ENCODE results near the gene RBM33. TPM values are rescaled to one million over a fixed set of nuclear protein-coding genes. Genes with fewer than 3 reads are reported as not detected.

The RBM33 gene
- total and polyA plus RNA-seq, 2 of the 8 experiments (the other 6 are each of a cell fraction or from before 2014, with no cell fraction given) = 16.5 to 64.6 TPM

DNA sequence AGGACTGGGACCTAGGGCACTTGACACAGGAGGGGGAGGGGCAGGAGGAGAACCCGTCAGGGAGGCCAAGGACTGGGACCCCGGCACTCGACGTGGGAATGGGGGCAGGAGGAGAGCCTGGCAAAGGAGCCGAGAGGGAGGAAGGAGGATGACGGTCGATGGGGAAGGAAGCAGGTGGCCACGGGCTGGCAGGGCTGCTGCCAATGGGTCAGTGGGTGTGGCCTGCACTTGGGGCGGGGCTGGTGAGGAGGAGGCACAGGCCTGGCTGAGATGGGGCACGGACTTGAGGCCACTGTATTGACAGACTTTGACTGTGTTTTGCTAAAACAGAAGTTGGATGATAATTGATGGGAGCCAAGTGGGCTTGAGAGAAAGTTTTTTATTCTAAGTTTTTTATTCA is 68.9 kb downstream of the RBM33 start:
- no peak overlapping the region for H3K14ac ChIP-seq (ENCODE audit: insufficient read length)
- no peak overlapping the region for H3K23ac ChIP-seq (ENCODE audit: insufficient read length)
- H2BK20ac ChIP-seq (ENCODE audit: low read length) = no peak overlapping the region
- H4K20me1 ChIP-seq (replicated peaks in 1 of 2; ENCODE audit: control insufficient read depth in 1 of 2, insufficient read depth in 2 of 2, low read length in 2 of 2) = peaks cover 10 to 22% of the 10 kb centered on the region in 2 experiments
- H3K27me3 ChIP-seq (replicated peaks in 1 of 4; ENCODE audit: control insufficient read depth in 3 of 4, extremely low read depth in 1 of 4, insufficient read depth in 3 of 4, low read length in 3 of 4) = no peaks in the 10 kb centered on the region
- WGBS, 2 experiments (ENCODE audit: extremely low coverage in 1 of 2, insufficient coverage in 1 of 2, insufficient read length in 1 of 2, insufficient replicate concordance in 2 of 2, low coverage in 1 of 2, low lambda C conversion rate in 2 of 2, missing lambda C conversion rate in 1 of 2) = 83% methylated on average over 10 of the region's 10 CpGs; no CpG with 5 or more reads in 1 of the 2 experiments
- H2BK15ac ChIP-seq (ENCODE audit: low read length) = no peak overlapping the region
- H4K91ac ChIP-seq (replicated peaks; ENCODE audit: insufficient read length, low read length) = no peak overlapping the region
- H3K4me3 ChIP-seq (ENCODE audit: extremely low read depth in 1 of 4, insufficient read depth in 2 of 4, low read depth in 3 of 4, low read length in 4 of 4) = no peak overlapping the region
- H4K8ac ChIP-seq (ENCODE audit: extremely low read depth, insufficient read depth, low read length) = no peak overlapping the region
- peaks cover 10% of the 10 kb centered on the region for H3K79me1 ChIP-seq (ENCODE audit: low read depth, low read length)
- POLR2A ChIA-PET (ENCODE audit: partially characterized antibody) = no interaction called here
- no peak overlapping the region for H3K9ac ChIP-seq (replicated peaks in 1 of 4; ENCODE audit: extremely low read depth in 1 of 4, low read depth in 3 of 4, low read length in 3 of 4)
- H3K18ac ChIP-seq (ENCODE audit: extremely low read depth, low read length) = no peak overlapping the region
- no peak overlapping the region for H2AK5ac ChIP-seq (ENCODE audit: low read depth, low read length)
- H2BK120ac ChIP-seq (replicated peaks; ENCODE audit: low read depth, low read length) = no peak overlapping the region
- CTCF ChIA-PET (ENCODE audit: partially characterized antibody) = interaction anchor here (1.1 to 1.4 kb wide), 2 partner anchors 17 to 116 kb away, joined by 3 to 5 read pairs; no protein-coding TSS in a partner anchor
- no peak overlapping the region for H4K5ac ChIP-seq (ENCODE audit: insufficient read length, low read depth, low read length)
- no peaks in the 10 kb centered on the region for H3K9me3 ChIP-seq (ENCODE audit: insufficient read depth in 2 of 2, low read depth in 1 of 2, low read length in 1 of 2)
- H3K36me3 ChIP-seq (ENCODE audit: control insufficient read depth in 2 of 4, insufficient read depth in 4 of 4, low read length in 3 of 4) = peaks cover 3 to 30% (median 16%) of the 10 kb centered on the region in 4 experiments
- DNase-seq (ENCODE audit: low read depth in 1 of 2, low spot score in 2 of 2) (no peak), FAIRE-seq (no peak)
- 0 out of 2 replicates have a peak, but pooled peaks cover 3% of the 10 kb centered on the region for H3K23me2 ChIP-seq (ENCODE audit: low read depth, low read length)
- H3K27ac ChIP-seq (ENCODE audit: low read depth, low read length) = no peak overlapping the region
- no peak overlapping the region for H3K4ac ChIP-seq (replicated peaks; ENCODE audit: insufficient read length, low read depth, low read length)
- H2BK12ac ChIP-seq (ENCODE audit: low read depth, low read length) = no peak overlapping the region
- H3K79me2 ChIP-seq (ENCODE audit: control insufficient read depth in 1 of 2, insufficient read depth in 2 of 2, low read length in 2 of 2) = peaks cover 0 to 48% of the 10 kb centered on the region in 2 experiments; a peak in 2 of 4 replicates
- peaks cover 0 to 5% (median 0%) of the 10 kb centered on the region in 4 experiments; a peak in 2 of 7 replicates for H3K4me1 ChIP-seq (replicated peaks in 1 of 4; ENCODE audit: control insufficient read depth in 3 of 4, insufficient read depth in 4 of 4, low read length in 3 of 4)
- TF ChIP-seq YY1 (IDR thresholded peaks at IDR 0.05; ENCODE audit: low read depth, low read length) (no peak), KDM4A (IDR thresholded peaks at IDR 0.05; ENCODE audit: low read depth, low read length, severe bottlenecking) (no peak), SP2 (IDR thresholded peaks at IDR 0.05; ENCODE audit: low read length) (no peak)
- TF ChIP-seq, protein P1, sequence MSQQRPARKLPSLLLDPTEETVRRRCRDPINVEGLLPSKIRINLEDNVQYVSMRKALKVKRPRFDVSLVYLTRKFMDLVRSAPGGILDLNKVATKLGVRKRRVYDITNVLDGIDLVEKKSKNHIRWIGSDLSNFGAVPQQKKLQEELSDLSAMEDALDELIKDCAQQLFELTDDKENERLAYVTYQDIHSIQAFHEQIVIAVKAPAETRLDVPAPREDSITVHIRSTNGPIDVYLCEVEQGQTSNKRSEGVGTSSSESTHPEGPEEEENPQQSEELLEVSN (IDR thresholded peaks at IDR 0.05) = no peak
- no peak overlapping the region for H2AFZ ChIP-seq (ENCODE audit: low read length)
- H2BK5ac ChIP-seq (ENCODE audit: low read depth, low read length) = no peak overlapping the region
- H3K56ac ChIP-seq (replicated peaks; ENCODE audit: insufficient read length, low read depth, low read length) = no peak overlapping the region
- no peak overlapping the region for H3K4me2 ChIP-seq (ENCODE audit: insufficient read depth in 1 of 2, low read depth in 2 of 2, low read length in 2 of 2)
